LNCaP clone FGC (cell line): ENCODE data around the gene IL1RAPL1.
"Not testable (repeated sequence)": the region's sequence is repeated elsewhere in the genome, so short reads cannot be mapped to it uniquely, and the experiment has no call there.

Experiments
- DNase-seq: peaks from one replicate; pipeline ENCODE4 v3.0.0-alpha.2; 2011; ENCODE audit warnings: low read depth
- H3K4me3 ChIP-seq: 2 replicates; pipeline ENCODE4 v1.5.1; 2011; ENCODE audit warnings: mild to moderate bottlenecking, low read depth, low read length, control low read depth
- TF ChIP-seq, protein P1 (sequence below): IDR thresholded peaks from 2 replicates; pipeline ENCODE4 v1.5.1; 2012; ENCODE audit warnings: mild to moderate bottlenecking; ENCODE audit not compliant: control insufficient read depth, insufficient read depth; ENCODE audit errors: extremely low read depth

IL1RAPL1 gene

GRCh38 chrX:29107231-29107630 is 520.0 kb downstream of the IL1RAPL1 start:
- TF ChIP-seq, protein P1, sequence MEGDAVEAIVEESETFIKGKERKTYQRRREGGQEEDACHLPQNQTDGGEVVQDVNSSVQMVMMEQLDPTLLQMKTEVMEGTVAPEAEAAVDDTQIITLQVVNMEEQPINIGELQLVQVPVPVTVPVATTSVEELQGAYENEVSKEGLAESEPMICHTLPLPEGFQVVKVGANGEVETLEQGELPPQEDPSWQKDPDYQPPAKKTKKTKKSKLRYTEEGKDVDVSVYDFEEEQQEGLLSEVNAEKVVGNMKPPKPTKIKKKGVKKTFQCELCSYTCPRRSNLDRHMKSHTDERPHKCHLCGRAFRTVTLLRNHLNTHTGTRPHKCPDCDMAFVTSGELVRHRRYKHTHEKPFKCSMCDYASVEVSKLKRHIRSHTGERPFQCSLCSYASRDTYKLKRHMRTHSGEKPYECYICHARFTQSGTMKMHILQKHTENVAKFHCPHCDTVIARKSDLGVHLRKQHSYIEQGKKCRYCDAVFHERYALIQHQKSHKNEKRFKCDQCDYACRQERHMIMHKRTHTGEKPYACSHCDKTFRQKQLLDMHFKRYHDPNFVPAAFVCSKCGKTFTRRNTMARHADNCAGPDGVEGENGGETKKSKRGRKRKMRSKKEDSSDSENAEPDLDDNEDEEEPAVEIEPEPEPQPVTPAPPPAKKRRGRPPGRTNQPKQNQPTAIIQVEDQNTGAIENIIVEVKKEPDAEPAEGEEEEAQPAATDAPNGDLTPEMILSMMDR = no peak
- no peak overlapping the region for H3K4me3 ChIP-seq
- DNase-seq = no peak

DNA sequence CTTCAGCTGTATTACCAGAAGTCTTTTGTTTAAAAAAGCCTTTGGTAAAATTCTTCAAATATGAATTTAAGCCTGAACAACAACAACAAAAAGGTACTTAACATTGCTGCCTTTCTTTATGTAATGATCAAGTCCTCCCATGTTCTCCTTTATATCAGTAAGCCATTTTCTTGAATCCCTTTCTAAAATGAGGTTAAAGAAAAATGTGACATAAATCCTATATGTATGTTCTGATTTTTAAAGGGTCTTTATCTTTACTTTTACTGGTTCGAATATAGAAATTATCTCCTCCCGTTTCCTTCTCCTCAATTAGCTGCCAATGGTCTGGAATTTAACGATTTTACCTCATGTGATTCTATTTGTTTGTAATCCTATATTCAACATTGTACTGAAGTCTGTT is 522.8 kb downstream of the IL1RAPL1 start:
- TF ChIP-seq, protein P1 = no peak
- peak overlapping the region; percentile 10; the same call in 1 of the 2 replicates for H3K4me3 ChIP-seq
- no peak for DNase-seq

GRCh38 chrX:29113221-29113620 is 526.0 kb downstream of the IL1RAPL1 start:
- no peak overlapping the region for H3K4me3 ChIP-seq
- TF ChIP-seq, protein P1 = no peak
- peak; percentile 43 for DNase-seq

- not testable (repeated sequence) for DNase-seq, H3K4me3 ChIP-seq
Measured at GRCh38 chrX:29122817-29123216, 535.6 kb downstream of the IL1RAPL1 start.

GRCh38 chrX:29130905-29131304 is 543.7 kb downstream of the IL1RAPL1 start:
- TF ChIP-seq, protein P1 = no peak
- DNase-seq = no peak
- no peak overlapping the region for H3K4me3 ChIP-seq

DNA sequence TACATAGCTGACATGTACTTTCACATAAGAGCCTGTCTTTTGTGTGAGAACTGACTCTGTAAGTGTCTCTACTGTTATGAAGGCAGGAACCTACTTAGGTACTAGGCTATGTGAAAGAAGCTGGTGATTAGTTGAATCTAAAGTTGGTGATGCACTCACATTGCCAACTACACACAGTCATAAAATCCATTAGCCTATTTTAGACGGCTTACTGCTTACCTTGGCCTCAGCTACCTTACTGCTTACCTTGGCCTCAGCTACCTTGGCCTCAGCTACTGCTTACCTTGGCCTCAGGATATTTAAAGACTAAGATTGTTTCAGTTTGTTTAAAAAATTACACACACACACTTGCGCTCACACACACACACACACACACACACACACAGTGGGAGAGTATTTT is 549.7 kb downstream of the IL1RAPL1 start:
- H3K4me3 ChIP-seq = no peak overlapping the region

DNA sequence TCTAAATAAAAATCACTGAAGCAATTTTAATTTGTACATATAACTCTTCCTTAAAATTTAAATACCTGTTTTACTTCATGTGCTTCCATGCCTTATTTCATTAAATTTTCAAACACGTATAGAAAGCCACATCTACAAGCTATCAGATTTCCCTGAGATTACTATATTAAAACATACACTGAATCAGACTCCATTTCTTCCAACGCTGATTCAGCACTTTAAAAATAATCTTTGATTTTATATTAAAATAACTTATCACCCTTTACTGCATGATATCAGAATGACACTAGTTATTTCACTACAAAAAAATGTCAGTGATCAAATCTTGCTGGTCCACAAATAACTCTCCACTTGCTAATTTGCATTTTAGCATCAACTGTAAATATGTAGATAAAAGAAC is 550.8 kb downstream of the IL1RAPL1 start:
- H3K4me3 ChIP-seq = no peak overlapping the region
- TF ChIP-seq, protein P1 = no peak
- DNase-seq = no peak

More for the DNA sequence above, 549.7 kb downstream of the IL1RAPL1 start:
- TF ChIP-seq, protein P1 = no peak
- peak; percentile 62 for DNase-seq
